Melanocyte of skin (primary cell): ENCODE measurements around the gene COL4A6. TPM values are rescaled to one million over a fixed set of nuclear protein-coding genes. Genes with fewer than 3 reads are reported as not detected.

Experiments
- total RNA-seq, 2 donors: library from RNA; depleted of rRNA; stranded (reverse); fragments of >200 nt; gene quantifications; 2 replicates each; pipeline ENCODE4 v1.2.3, GENCODE V29; 2012

COL4A6 gene
- not detected for total RNA-seq

DNA sequence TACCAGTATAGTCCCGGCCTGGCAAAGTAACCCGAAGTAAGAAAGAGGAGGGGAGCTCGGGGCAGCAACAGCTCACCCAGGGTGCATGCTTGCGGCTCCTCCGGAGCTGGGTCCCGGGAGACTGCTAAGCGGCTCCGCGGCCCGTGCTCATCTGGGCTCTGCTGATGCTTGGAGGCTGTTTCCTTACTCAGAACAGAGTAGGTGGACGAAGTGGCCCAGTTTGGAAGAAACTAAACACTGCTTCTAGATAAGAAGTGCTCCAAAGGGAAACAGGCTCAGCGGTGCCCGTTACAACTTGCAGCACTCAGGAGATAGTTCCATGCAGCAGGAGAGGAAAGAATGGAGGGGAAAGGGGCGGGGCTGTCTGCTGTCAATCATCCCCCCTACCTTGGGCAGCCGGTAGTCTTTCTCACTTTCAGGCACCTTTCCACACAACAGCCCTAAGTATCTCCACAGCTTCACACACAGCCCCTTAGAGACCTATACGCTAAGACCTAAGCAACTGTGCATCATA lies at the start of gene COL4A6:
COL4A6 (minus strand) TSS at position 313 of the 514 bp plus-strand sequence; CDS start at position 87, 226 bp downstream.

DNA sequence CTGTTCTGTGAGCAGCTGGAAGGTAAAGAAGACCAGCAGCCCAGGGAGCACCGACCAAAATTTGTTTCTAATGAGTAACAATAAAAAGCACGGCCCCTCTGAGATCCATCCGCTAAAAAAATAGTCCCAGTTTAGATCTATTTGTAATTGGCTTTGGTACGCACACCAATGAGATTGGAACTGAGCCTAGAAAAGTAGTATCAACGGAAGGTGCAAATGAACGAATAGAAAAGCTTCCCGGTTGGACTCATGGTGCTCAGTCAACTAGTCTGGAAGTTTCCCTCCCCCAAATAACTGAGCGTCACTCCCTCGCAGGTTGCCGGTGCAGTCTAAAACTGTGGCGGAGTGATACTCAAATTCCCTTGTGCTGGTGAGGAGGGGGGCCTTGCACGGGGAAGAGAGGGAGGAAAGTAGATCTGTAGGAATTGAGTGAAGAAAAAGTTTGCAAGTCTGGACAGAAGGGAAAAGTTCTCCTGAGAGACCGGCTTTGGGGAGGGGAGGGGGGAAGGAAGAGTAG lies 1.3 kb upstream of the COL4A6 start, which contains the start of gene COL4A5:
COL4A5 (plus strand) TSS at position 413 of the 517 bp plus-strand sequence. CDS start 288 bp downstream, outside the sequence.

Other genes with a start within 250 kb of the COL4A6 start
- gene COL4A5, start 1.4 kb upstream of the COL4A6 start, total RNA-seq, result 1 to 10 TPM in 1 of 2 donors, under 1 TPM in 1; 0.67 to 1.4 TPM